HEK293 (cell line): ENCODE data around the gene CTBP2.

Source experiments
- RBAK ChIP-seq: fragments of 450-650 bp; formaldehyde crosslinking; IDR thresholded peaks from 2 replicates; pipeline ENCODE4 v1.5.1; 2016; ENCODE audit warnings: missing biosample characterization, missing genetic modification characterization
- TF ChIP-seq, protein P1 (sequence below): fragments of 450-650 bp; formaldehyde crosslinking; IDR thresholded peaks from 2 replicates; pipeline ENCODE4 v1.5.1; 2016; ENCODE audit warnings: missing biosample characterization, missing genetic modification characterization
- TF ChIP-seq, protein P2 (sequence below): fragments of 450-650 bp; formaldehyde crosslinking; conservative IDR thresholded peaks from 2 replicates; pipeline ENCODE4 v1.5.1; 2016; ENCODE audit warnings: low read depth, missing biosample characterization, missing genetic modification characterization

DNA sequence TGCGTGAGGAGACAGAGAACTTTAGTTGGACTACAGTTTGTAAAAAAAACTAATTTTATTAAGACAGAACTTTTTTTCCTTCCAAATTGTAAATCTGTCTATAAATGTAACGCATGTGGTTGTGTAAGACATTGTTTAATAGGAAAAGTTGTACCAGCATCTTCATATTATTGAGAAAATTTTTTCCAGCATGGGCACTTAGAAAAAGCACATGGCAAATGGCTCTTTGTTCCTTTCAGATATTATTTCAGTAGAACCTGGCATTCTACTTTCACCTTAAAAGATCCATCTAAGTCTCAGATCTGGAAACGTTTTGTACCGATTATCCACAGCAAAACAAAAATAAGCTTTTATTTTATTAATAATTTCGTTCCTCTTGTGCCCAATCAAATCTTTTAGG lies 175.2 kb downstream of the CTBP2 start:
- TF ChIP-seq, protein P1, sequence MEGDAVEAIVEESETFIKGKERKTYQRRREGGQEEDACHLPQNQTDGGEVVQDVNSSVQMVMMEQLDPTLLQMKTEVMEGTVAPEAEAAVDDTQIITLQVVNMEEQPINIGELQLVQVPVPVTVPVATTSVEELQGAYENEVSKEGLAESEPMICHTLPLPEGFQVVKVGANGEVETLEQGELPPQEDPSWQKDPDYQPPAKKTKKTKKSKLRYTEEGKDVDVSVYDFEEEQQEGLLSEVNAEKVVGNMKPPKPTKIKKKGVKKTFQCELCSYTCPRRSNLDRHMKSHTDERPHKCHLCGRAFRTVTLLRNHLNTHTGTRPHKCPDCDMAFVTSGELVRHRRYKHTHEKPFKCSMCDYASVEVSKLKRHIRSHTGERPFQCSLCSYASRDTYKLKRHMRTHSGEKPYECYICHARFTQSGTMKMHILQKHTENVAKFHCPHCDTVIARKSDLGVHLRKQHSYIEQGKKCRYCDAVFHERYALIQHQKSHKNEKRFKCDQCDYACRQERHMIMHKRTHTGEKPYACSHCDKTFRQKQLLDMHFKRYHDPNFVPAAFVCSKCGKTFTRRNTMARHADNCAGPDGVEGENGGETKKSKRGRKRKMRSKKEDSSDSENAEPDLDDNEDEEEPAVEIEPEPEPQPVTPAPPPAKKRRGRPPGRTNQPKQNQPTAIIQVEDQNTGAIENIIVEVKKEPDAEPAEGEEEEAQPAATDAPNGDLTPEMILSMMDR (tag by site-specific recombination): no peak
- TF ChIP-seq, protein P2, sequence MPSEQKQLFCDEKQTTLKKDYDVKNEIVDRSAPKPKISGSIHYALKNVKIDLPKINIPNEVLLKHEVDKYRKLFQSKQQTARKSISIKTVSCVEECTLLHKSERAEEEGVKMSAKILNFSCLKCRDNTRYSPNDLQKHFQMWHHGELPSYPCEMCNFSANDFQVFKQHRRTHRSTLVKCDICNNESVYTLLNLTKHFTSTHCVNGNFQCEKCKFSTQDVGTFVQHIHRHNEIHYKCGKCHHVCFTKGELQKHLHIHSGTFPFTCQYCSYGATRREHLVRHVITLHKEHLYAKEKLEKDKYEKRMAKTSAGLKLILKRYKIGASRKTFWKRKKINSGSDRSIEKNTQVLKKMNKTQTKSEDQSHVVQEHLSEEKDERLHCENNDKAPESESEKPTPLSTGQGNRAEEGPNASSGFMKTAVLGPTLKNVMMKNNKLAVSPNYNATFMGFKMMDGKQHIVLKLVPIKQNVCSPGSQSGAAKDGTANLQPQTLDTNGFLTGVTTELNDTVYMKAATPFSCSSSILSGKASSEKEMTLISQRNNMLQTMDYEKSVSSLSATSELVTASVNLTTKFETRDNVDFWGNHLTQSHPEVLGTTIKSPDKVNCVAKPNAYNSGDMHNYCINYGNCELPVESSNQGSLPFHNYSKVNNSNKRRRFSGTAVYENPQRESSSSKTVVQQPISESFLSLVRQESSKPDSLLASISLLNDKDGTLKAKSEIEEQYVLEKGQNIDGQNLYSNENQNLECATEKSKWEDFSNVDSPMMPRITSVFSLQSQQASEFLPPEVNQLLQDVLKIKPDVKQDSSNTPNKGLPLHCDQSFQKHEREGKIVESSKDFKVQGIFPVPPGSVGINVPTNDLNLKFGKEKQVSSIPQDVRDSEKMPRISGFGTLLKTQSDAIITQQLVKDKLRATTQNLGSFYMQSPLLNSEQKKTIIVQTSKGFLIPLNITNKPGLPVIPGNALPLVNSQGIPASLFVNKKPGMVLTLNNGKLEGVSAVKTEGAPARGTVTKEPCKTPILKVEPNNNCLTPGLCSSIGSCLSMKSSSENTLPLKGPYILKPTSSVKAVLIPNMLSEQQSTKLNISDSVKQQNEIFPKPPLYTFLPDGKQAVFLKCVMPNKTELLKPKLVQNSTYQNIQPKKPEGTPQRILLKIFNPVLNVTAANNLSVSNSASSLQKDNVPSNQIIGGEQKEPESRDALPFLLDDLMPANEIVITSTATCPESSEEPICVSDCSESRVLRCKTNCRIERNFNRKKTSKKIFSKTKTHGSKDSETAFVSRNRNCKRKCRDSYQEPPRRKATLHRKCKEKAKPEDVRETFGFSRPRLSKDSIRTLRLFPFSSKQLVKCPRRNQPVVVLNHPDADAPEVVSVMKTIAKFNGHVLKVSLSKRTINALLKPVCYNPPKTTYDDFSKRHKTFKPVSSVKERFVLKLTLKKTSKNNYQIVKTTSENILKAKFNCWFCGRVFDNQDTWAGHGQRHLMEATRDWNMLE (tag by site-specific recombination): no peak
- no peak for TF ChIP-seq RBAK
